HG03354 (cell line): Measurements from ENCODE around the gene CSNK1D.

ENCODE experiments used
- ATAC-seq: cut with Tn5 transposase; IDR thresholded peaks from one replicate; pipeline ENCODE4 v1.9.1; 2021; ENCODE audit warnings: mild to moderate bottlenecking; ENCODE audit not compliant: unreplicated experiment, poor library complexity, severe bottlenecking

Gene CSNK1D

DNA sequence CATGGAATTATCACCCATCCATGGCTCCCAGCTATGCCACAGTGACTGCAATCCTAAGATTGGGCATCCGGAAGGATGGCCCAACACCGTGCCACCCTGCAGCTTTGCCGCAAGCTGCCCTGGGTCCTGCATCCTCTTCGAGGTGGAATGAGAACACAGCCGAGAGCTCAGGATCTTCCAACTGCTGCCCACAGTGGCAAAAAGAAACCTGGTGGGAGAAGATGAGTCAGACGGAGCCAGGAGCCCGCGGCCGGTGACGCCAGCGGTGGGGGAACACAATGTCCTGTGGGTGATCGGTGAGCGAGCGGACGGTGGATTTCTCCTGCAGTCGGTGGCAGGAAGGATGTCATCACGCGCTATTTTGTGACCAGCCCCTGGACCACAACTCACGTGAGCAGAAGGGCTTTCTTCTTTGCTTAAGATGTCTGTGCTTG lies 23.8 kb upstream of the CSNK1D start:
- peak; percentile 26 for ATAC-seq

DNA sequence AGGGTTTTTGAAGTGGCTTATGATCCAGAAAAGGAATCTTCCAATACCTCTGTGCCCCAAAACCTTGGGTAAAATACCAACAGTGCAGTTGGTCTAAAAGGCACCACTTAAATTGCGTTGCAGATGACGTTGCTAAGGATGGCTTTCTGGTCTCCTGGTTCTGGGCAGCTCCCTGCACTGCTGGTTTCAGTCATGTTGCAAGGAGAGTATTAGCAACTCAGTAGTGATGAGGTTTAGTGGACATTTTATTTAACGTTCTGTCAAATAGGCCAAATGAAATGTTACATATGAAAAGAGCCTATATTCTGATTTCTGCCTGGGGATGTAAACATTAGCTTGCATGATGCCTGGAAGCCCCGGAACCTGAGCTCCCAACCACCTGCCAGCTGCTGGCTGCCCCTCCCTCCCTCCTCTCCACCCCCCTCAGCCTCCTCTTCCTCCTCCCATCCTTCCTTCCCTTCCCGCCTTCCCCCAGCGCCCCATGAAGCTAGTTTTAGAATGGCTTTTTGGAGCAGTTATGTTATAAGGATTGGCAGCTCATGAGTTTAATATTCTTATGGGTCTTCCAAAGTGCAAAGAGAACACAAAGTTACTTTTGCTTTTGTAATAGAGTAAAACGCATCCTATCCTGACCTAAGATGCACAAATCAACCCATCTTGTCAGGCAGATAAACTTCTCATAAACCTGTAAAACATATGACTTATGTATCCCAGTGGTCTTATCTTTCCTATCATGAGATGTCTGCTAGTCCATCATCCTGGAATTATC lies 23.2 kb upstream of the CSNK1D start:
- ATAC-seq: no peak

GRCh38 chr17:82295472-82295814 lies 21.9 kb upstream of the CSNK1D start:
- ATAC-seq: no peak

- ATAC-seq: no peak
Observed at GRCh38 chr17:82294064-82294773, 20.7 kb upstream of the CSNK1D start.

- peak; percentile 96 for ATAC-seq
Observed at GRCh38 chr17:82292251-82293154, 19.0 kb upstream of the CSNK1D start.

GRCh38 chr17:82291582-82292250 lies 18.2 kb upstream of the CSNK1D start:
- no peak for ATAC-seq

DNA sequence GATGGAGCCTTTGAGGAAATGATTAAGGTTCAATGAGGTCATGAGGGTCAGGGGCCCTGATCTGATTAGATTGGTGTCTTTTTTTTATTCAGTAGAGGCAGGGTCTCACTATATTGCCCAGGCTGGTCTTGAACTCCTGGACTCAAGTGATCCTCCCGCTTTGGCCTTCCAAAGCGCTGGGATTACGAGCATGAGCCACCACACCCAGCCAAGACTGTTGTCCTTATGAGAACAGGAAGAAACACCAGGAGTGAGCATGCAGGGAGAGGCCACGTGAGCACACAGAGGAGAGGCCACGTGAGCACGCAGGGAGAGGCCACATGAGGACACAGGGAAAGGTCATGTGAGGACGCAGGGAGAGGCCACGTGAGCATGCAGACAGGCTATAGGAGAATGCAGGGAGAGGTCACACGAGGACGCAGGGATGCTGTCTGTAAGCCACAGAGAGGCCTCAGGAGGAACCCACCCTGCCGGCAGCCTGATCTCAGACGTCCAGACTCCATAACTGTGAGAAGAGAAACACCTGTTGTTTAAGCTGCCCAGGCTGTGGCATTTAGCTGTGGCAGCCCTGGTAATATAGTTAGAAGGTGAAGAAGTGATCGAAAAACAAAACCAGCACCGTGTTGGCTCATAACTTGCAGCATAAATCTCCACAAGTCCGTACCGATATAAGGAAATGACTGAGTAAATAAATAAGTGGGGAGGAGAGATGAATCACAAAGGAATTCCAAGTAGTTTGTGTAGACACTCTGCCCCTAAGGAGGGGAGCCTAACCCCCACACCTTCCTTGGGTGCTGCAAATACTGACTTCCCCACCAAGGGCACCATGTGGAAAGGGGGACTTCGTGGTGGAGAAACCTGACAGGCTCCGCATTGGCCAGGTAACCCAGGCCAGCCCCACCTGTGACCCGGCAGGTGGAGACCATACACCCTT lies 14.6 kb upstream of the CSNK1D start:
- ATAC-seq: no peak

GRCh38 chr17:82287013-82287867 lies 13.7 kb upstream of the CSNK1D start:
- no peak for ATAC-seq

GRCh38 chr17:82285141-82285540 lies 11.6 kb upstream of the CSNK1D start:
- ATAC-seq: no peak

DNA sequence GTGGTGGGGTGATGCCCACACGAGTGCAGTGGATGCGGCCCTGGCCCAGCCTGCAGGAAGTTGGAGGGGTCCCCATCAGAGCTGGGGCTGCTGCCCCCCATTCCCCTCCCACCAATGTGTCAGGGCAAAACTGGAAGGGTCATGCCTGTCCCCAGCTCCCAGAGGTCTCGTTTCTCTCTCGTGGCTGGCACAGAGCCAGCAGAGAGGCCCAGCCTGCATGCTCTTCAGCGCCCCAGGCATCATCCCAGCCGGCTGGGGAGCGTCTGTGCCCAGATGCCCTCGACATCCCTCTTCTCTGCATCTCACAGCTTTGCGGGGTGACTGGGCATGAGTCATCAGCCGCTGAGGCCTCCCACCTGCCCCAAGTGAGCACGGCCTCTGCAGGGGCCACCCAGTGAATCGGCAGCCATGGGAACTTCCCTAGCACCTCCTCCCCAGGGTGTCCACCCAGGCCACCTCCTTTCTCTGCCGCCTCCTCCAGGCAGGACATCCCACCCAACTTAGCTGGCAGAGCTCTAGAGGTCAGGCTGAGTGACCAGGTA lies 9.8 kb upstream of the CSNK1D start:
- no peak for ATAC-seq

- no peak for ATAC-seq
Observed at GRCh38 chr17:82282239-82283207, 9.0 kb upstream of the CSNK1D start.

GRCh38 chr17:82281502-82282238 lies 8.2 kb upstream of the CSNK1D start:
- ATAC-seq: no peak

DNA sequence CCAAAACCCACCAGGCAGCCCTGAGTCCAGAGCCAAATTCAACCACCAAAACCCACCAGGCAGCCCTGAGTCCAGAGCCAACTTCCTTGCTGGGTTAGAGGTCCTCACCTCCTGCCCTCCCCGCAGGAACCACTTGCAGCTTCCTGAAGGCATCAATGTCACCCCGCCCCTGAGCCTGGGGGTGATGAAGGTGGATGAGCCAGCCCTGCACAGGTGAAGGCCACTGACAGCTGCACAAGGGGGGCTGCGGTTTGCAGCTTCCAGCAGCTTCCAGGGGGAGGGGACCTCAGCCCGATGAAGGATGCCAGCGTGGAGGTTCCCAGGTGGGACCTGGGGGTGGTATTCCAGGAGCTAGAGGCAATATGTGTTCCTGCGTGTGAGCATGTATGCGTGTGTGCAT lies 7.6 kb upstream of the CSNK1D start:
- no peak for ATAC-seq

DNA sequence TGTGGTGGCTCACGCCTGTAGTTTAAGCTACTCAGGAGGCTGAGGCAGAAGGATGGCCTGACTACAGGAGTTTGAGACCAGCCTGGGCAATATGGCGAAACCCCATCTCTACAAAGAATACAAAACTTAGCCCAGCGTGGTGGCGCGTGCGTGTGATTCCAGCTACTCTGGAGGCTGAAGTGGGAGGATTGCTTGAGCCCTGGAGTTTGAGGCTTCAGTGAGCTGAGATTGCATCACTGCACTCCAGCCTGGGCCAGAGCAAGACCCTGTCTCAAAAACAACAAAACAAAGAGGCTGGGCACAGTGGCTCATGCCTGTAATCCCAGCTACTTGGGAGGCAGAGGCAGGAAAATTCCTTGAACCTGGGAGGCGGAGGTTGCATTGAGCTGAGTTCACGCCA lies 7.0 kb upstream of the CSNK1D start:
- ATAC-seq: no peak

DNA sequence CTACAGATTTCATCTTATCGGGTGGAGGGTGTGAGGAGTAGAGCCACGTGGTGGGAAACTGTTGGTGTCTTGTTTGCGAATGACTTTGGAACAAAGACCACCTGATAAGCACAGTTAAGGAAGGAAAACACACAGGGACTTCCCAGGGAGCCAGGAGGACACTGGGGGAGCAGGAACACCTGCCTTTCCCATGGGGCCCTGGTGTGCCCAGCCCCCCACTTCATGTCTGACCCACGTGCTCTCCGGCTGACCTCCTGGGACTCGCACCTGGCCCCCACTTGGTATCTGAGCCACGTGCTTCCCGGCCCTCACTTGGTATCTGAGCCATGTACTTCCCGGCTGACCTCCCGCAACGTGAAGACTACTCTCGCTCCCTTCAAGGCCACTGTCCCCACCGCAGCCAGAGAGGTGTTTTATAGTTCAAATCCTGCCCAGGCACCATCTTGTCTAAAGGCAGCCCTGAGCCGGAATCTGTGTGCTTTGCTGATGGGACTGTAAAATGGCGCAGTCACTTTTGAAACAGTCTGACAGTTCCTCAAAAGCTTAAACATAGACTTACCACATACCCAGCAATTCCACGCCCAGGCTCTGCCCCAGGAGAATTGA lies 5.4 kb upstream of the CSNK1D start:
- no peak for ATAC-seq

GRCh38 chr17:82278308-82278707 lies 4.8 kb upstream of the CSNK1D start:
- ATAC-seq: no peak
